Stomach (tissue), 4 donors: ENCODE measurements around the gene LDB3.

Experiments
- CTCF ChIP-seq, 7 experiments: fragments of 450-650 bp in 4 of 7; fragments of 200-600 bp in 3 of 7; sonication (generic) in 3 of 7; IDR thresholded peaks; one replicate each; pipeline ENCODE4 v1.5.1; 2016 to 2019; ENCODE audit warnings: antibody characterized with exemption in 7 of 7, control low read depth in 2 of 7, mild to moderate bottlenecking in 1 of 7
- POLR2AphosphoS5 ChIP-seq, 3 donors: sonication (generic); formaldehyde crosslinking; IDR thresholded peaks; one replicate each; pipeline ENCODE4 v1.6.1; 2016; ENCODE audit warnings: antibody characterized with exemption in 3 of 3

DNA sequence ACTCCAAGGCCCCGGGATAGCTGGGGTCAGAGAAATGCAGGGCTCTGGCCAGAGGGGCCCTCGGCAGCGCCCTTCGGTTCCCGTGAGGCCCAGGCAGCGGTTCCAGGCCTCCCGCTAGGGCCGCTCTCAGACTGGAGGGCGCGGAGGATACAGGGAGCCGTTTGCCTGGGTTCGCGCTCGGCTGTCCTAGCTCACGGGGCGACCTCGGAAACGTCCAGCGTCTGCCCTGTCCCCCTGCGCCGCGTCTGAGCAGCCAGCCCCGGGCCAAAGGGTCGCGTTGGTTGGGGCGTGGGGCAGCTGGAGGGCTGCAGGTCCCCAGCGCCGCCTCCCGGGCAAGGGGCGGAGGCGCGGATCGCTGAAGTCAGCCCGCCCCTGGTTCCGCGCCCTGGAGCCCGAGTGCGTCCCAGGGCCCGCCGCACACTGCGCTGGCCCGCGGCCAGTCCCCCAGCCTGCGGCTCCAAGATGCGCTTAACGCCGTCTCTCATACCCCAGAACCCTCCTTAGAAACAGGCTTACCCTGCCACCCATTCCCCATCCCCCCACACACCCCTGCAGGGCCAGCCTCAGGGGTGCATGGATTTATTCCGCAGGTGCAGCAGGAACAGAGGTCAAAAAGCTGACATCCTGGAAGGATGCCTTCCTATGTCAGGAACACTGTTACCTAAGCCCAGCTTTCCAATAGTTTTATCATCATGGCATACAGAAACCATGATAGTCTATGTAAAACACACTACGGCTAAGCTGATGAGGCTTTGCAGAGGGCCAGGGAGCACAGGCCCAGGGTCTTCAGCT, 36.1 kb upstream of the LDB3 start:
- TF ChIP-seq CTCF (IDR thresholded peaks at IDR 0.05): peak in 4 of 7 experiments; percentile 14 to 40 (median 27)
- TF ChIP-seq POLR2AphosphoS5 (IDR thresholded peaks at IDR 0.05): no peak
